B cell (primary cell): Measurements from ENCODE around the gene LMNTD1. TPM values are rescaled to one million over a fixed set of nuclear protein-coding genes. Genes with fewer than 3 reads are reported as not detected.

Experiments used
- ATAC-seq: fragments of 200-7000 bp; cut with Tn5 transposase; one replicate; pipeline ENCODE4 v1.10.0; 2021; ENCODE audit warnings: low read depth, mild to moderate bottlenecking, moderate number of reproducible peaks, moderate library complexity
- CTCF ChIA-PET: fragments of 350-600 bp; sonication (Branson Sonifier 250); formaldehyde crosslinking; loops from one replicate; lab custom pipeline; 2021; ENCODE audit warnings: antibody characterized with exemption, inconsistent platforms; lab: Charles Lee
- POLR2A ChIA-PET: fragments of 350-600 bp; sonication (Branson Sonifier 250); formaldehyde crosslinking; loops from one replicate; lab custom pipeline; 2021; ENCODE audit warnings: antibody characterized with exemption; lab: Charles Lee
- DNase-seq: peaks from one replicate; pipeline ENCODE4 v3.0.0; 2013
- H2AFZ ChIP-seq: 2 replicates; pipeline ENCODE4 v1.6.1; 2012; ENCODE audit warnings: mild to moderate bottlenecking, low read depth, low read length; ENCODE audit not compliant: insufficient read depth, poor library complexity, severe bottlenecking
- H3K27ac ChIP-seq, 2 donors: 1 replicate in 1 of 2; 2 replicates in 1 of 2; pipeline ENCODE4 v1.5.1; 2012 to 2013; ENCODE audit warnings: low read length in 2 of 2, mild to moderate bottlenecking in 2 of 2, moderate library complexity in 1 of 2
- H3K27me3 ChIP-seq, 4 experiments: fragments of 200-600 bp in 1 of 4; sonication (generic) in 1 of 4; replicated peaks in 1 of 4; 1 replicate in 2 of 4; 2 replicates in 2 of 4; pipeline versions ENCODE4 v1.6.1 to v1.7.0; 2013 to 2016; ENCODE audit warnings: low read length in 3 of 4, mild to moderate bottlenecking in 2 of 4, mixed read lengths in 1 of 4, moderate library complexity in 1 of 4; ENCODE audit not compliant: insufficient read depth in 4 of 4, control insufficient read depth in 3 of 4; ENCODE audit errors: control extremely low read depth in 1 of 4
- H3K36me3 ChIP-seq, 2 experiments: replicated peaks in 1 of 2; 1 replicate in 1 of 2; 2 replicates in 1 of 2; pipeline versions ENCODE4 v1.6.1 to v1.7.1; 2013; ENCODE audit warnings: low read length in 1 of 2; ENCODE audit not compliant: insufficient read depth in 2 of 2, control insufficient read depth in 1 of 2; ENCODE audit errors: control extremely low read depth in 1 of 2, extremely low read depth in 1 of 2
- H3K4me1 ChIP-seq, 2 donors: fragments of 200-600 bp in 1 of 2; sonication (generic) in 1 of 2; 1 replicate in 1 of 2; 2 replicates in 1 of 2; pipeline versions ENCODE4 v1.5.1 to v1.6.1; 2013 to 2017; ENCODE audit warnings: low read length in 2 of 2; ENCODE audit not compliant: control insufficient read depth in 2 of 2, insufficient read depth in 2 of 2
- H3K4me2 ChIP-seq: replicated peaks from 2 replicates; pipeline ENCODE3; 2012; ENCODE audit warnings: mild to moderate bottlenecking, low read depth, low read length; ENCODE audit not compliant: poor library complexity, severe bottlenecking
- H3K4me3 ChIP-seq, 5 experiments: fragments of 200-600 bp in 1 of 5; sonication (generic) in 1 of 5; 1 replicate in 3 of 5; 2 replicates in 2 of 5; pipeline versions ENCODE4 v1.5.1 to v1.7.0; 2011 to 2016; ENCODE audit warnings: low read length in 4 of 5, mild to moderate bottlenecking in 4 of 5, low read depth in 2 of 5, control low read depth in 1 of 5, moderate library complexity in 1 of 5; ENCODE audit not compliant: insufficient read depth in 1 of 5; ENCODE audit errors: control extremely low read depth in 1 of 5, extremely low read depth in 1 of 5
- H3K79me2 ChIP-seq: fragments of 200-600 bp; sonication (generic); one replicate; pipeline ENCODE4 v1.6.0; 2016; ENCODE audit warnings: low read length; ENCODE audit not compliant: control insufficient read depth, insufficient read depth
- H3K9ac ChIP-seq: fragments of 200-600 bp; sonication (generic); 2 replicates; pipeline ENCODE4 v1.6.1; 2017; ENCODE audit warnings: mild to moderate bottlenecking, low read length, moderate library complexity
- H3K9me3 ChIP-seq, 3 donors: one replicate each; pipeline versions ENCODE4 v1.6.1 to v1.7.1; 2013; ENCODE audit warnings: low read length in 2 of 3; ENCODE audit not compliant: control insufficient read depth in 2 of 3, insufficient read depth in 1 of 3; ENCODE audit errors: control extremely low read depth in 1 of 3
- H4K20me1 ChIP-seq: 2 replicates; pipeline ENCODE4 v1.6.0; 2012; ENCODE audit warnings: mild to moderate bottlenecking, low read length; ENCODE audit not compliant: insufficient read depth, control insufficient read depth, poor library complexity, severe bottlenecking
- H3K27ac Mint-ChIP-seq: one replicate; pipeline ENCODE4 v1.8.0; 2021; ENCODE audit warnings: mixed read lengths
- H3K27me3 Mint-ChIP-seq: one replicate; pipeline ENCODE4 v1.8.0; 2021; ENCODE audit warnings: mixed read lengths
- H3K4me1 Mint-ChIP-seq: one replicate; pipeline ENCODE4 v1.8.0; 2021; ENCODE audit warnings: mixed read lengths
- H3K4me3 Mint-ChIP-seq: one replicate; pipeline ENCODE4 v1.8.0; 2021; ENCODE audit warnings: mixed read lengths
- H3K9me3 Mint-ChIP-seq: one replicate; pipeline ENCODE4 v1.8.0; 2022; ENCODE audit warnings: mixed read lengths; ENCODE audit not compliant: insufficient read depth
- EZH2 ChIP-seq: IDR thresholded peaks from 2 replicates; pipeline ENCODE4 v1.6.1; 2012; ENCODE audit warnings: borderline replicate concordance, low read depth, mild to moderate bottlenecking, moderate library complexity, low read length; ENCODE audit not compliant: insufficient read depth, poor library complexity, severe bottlenecking
- WGBS: methylation state at CpG from one replicate; pipeline ENCODE4 v1.1.5; 2013; ENCODE audit warnings: missing lambda C conversion rate; ENCODE audit not compliant: insufficient coverage; 5-methylcytosine and 5-hydroxymethylcytosine counted together
- intact Hi-C: fragments of 100-400 bp; cut with micrococcal nuclease; formaldehyde crosslinking; loops from one replicate; pipeline ENCODE4 v1.10.0; 2022
- polyA plus RNA-seq: library from polyadenylated mRNA; depleted of rRNA; stranded (reverse); fragments of >200 nt; gene quantifications from 2 replicates; pipeline ENCODE4 v1.2.3, GENCODE V29; 2012
- total RNA-seq, 2 donors: library from RNA; stranded (reverse); fragments of 120-200 nt in 1 of 2; gene quantifications; 1 replicate in 1 of 2; 2 replicates in 1 of 2; pipeline versions ENCODE4 v1.2.3 to v1.2.4, GENCODE V29; 2013 to 2022
- TF ChIP-seq, protein P1 (sequence below): fragments of 200-600 bp; IDR thresholded peaks from one replicate; pipeline ENCODE4 v1.8.0; 2022; ENCODE audit warnings: antibody characterized with exemption, mild to moderate bottlenecking

Gene LMNTD1
- total and polyA plus RNA-seq, 2 donors (not counting 1 experiment from before 2014, with no cell fraction given), result not detected

DNA sequence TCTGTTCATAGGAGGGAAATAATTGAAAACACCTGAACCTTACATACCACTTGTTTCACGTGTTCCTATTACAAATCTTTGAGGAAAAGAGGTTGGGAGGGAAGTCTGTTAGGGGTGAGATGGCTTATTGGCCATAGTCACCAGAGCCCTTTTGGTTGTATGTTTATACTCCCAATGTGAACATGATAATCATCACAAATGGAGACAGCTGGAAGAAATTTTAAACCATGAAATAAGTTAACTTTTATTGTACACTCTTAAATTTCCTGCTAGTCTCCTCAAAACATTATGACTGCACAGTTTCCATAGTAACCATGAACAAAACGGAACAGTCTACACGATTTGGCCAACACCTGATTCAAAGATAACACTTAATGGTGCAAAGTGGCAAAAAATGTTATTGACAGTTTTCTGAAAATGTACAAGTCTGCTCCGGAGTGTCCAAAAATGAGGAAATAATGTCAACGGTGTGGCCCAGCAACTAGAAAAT is 56.9 kb downstream of the LMNTD1 start:
- Histone ChIP-seq H3K27me3 (no peaks in the 10 kb centered on the region), H3K36me3 (no peaks in the 10 kb centered on the region), H4K20me1 (no peaks in the 10 kb centered on the region), H3K4me3 (no peak overlapping the region), H2AFZ (no peak overlapping the region), H3K4me2 (no peak overlapping the region), H3K4me1 (no peaks in the 10 kb centered on the region), H3K9me3 (peaks cover 0 to 2% (median 0%) of the 10 kb centered on the region in 3 donors), H3K27ac (no peak overlapping the region), H3K79me2 (no peaks in the 10 kb centered on the region), H3K9ac (no peak overlapping the region)
- H3K27me3 Mint-ChIP-seq, result peaks cover 20% of the 10 kb centered on the region
- ChIA-PET POLR2A (no interaction called here), CTCF (no interaction called here)
- intact Hi-C loops, result no loop called here
- H3K9me3 Mint-ChIP-seq, result no peaks in the 10 kb centered on the region
- DNase-seq (no peak), ATAC-seq (no peak)
- TF ChIP-seq EZH2, result no peak
- TF ChIP-seq, protein P1, sequence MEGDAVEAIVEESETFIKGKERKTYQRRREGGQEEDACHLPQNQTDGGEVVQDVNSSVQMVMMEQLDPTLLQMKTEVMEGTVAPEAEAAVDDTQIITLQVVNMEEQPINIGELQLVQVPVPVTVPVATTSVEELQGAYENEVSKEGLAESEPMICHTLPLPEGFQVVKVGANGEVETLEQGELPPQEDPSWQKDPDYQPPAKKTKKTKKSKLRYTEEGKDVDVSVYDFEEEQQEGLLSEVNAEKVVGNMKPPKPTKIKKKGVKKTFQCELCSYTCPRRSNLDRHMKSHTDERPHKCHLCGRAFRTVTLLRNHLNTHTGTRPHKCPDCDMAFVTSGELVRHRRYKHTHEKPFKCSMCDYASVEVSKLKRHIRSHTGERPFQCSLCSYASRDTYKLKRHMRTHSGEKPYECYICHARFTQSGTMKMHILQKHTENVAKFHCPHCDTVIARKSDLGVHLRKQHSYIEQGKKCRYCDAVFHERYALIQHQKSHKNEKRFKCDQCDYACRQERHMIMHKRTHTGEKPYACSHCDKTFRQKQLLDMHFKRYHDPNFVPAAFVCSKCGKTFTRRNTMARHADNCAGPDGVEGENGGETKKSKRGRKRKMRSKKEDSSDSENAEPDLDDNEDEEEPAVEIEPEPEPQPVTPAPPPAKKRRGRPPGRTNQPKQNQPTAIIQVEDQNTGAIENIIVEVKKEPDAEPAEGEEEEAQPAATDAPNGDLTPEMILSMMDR, result no peak
- 60% methylated on average over 1 of the region's 5 CpGs for WGBS
- no peak overlapping the region for H3K4me3 Mint-ChIP-seq
- no peak overlapping the region for H3K27ac Mint-ChIP-seq
- H3K4me1 Mint-ChIP-seq, result no peaks in the 10 kb centered on the region

DNA sequence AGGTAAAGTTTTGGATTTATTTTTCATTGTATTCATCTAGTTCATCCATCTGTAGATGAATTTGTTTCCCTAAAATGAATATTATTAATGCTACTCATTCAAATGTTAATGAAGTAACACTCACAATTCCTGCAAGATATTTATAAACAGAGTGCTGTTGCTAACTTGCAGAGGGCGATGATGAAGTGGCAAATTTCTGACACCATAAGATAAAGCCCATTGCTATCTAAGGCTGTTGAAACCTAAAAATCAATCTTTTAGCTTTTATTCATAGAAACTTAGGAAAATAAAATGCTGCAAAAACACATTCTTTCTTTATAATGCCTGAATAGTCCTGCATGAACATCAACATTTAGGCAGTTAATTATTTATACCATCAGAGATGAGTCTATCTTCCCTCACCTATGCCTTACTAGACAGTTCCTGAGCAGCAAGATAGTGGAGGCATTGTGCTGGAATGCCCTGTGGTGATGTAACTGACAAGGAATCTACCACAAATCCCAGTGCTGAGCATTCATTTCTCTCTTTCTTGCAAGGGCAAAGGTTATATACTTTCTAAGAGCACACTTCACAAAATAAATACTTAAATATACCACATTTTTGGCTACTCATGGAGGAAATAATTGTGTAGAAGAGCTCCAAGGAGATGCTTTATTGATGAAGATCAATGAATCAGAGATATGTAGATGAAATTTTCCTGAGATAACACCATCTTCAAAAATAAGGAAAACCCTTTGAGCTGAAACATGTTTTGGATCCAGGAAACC is 57.6 kb downstream of the LMNTD1 start:
- Histone ChIP-seq H3K4me3 (no peak overlapping the region), H3K79me2 (no peaks in the 10 kb centered on the region), H4K20me1 (no peaks in the 10 kb centered on the region), H2AFZ (no peak overlapping the region), H3K27me3 (no peaks in the 10 kb centered on the region), H3K9me3 (peaks cover 0 to 2% (median 0%) of the 10 kb centered on the region in 3 donors), H3K36me3 (no peaks in the 10 kb centered on the region), H3K27ac (no peak overlapping the region), H3K9ac (no peak overlapping the region), H3K4me1 (no peaks in the 10 kb centered on the region), H3K4me2 (no peak overlapping the region)
- WGBS, result no CpG with 5 or more reads among the region's 1 CpG
- Mint-ChIP-seq H3K27me3 (peaks cover 22% of the 10 kb centered on the region), H3K4me3 (no peak overlapping the region), H3K4me1 (no peaks in the 10 kb centered on the region), H3K9me3 (no peaks in the 10 kb centered on the region), H3K27ac (no peak overlapping the region)
- POLR2A ChIA-PET, result no interaction called here
- intact Hi-C loops, result no loop called here
- no peak for ATAC-seq
- DNase-seq, result no peak
- CTCF ChIA-PET, result no interaction called here
- TF ChIP-seq, protein P1, result no peak
